Cerebellar cortex (tissue), 1 donor: Measurements from ENCODE around the gene SP9.
"Not testable (repeated sequence)": the region's sequence is repeated elsewhere in the genome, so short reads cannot be mapped to it uniquely, and the experiment has no call there.

ENCODE experiments used
- DNase-seq: peaks from one replicate; pipeline ENCODE4 v3.0.0-alpha.2; 2015; ENCODE audit warnings: low spot score

The SP9 gene

GRCh38 chr2:174344716-174345461 is 10.1 kb downstream of the SP9 start:
- DNase-seq, result no peak

- DNase-seq, result no peak
Measured at GRCh38 chr2:174350018-174350417, 15.3 kb downstream of the SP9 start.

GRCh38 chr2:174350593-174351181 is 15.9 kb downstream of the SP9 start:
- DNase-seq, result no peak

- DNase-seq, result no peak
Measured at GRCh38 chr2:174353004-174353403, 18.2 kb downstream of the SP9 start.

- DNase-seq, result no peak
Measured at GRCh38 chr2:174356347-174356746, 21.6 kb downstream of the SP9 start.

GRCh38 chr2:174359663-174360062 is 24.9 kb downstream of the SP9 start:
- DNase-seq, result not testable (repeated sequence)

GRCh38 chr2:174362949-174363348 is 28.2 kb downstream of the SP9 start:
- no peak for DNase-seq

- DNase-seq, result not testable (repeated sequence)
Measured at GRCh38 chr2:174363492-174364225, 28.9 kb downstream of the SP9 start.

- no peak for DNase-seq
Measured at GRCh38 chr2:174364628-174365027, 29.9 kb downstream of the SP9 start.

GRCh38 chr2:174365571-174365970 is 30.8 kb downstream of the SP9 start:
- DNase-seq, result no peak

GRCh38 chr2:174368691-174369090 is 33.9 kb downstream of the SP9 start:
- no peak for DNase-seq

GRCh38 chr2:174376967-174377366 is 42.2 kb downstream of the SP9 start:
- DNase-seq, result no peak

GRCh38 chr2:174383796-174384195 is 49.0 kb downstream of the SP9 start:
- DNase-seq, result no peak

GRCh38 chr2:174385201-174385600 is 50.4 kb downstream of the SP9 start:
- no peak for DNase-seq
